A549 (cell line): ENCODE measurements around the gene LARGE1.

Experiments
- CEBPB ChIP-seq, 2 experiments: fragments of >200 bp in 1 of 2; sonication (Bioruptor Twin) in 1 of 2; formaldehyde crosslinking in 1 of 2; IDR thresholded peaks; 2 replicates each; pipeline ENCODE4 v1.6.1; 2012 to 2016
- CTCF ChIP-seq: fragments of >200 bp; sonication (Bioruptor Twin); formaldehyde crosslinking; IDR thresholded peaks from 3 replicates; pipeline ENCODE4 v1.5.1; 2016
- HDAC2 ChIP-seq: fragments of 200-600 bp; sonication (generic); IDR thresholded peaks from 2 replicates; pipeline ENCODE4 v1.6.1; 2016
- MAFK ChIP-seq: fragments of 450-650 bp; IDR thresholded peaks from 2 replicates; pipeline ENCODE4 v1.6.1; 2014; ENCODE audit not compliant: partially characterized antibody
- MAX ChIP-seq: IDR thresholded peaks from 2 replicates; pipeline ENCODE4 v1.6.1; 2012
- PBX3 ChIP-seq: IDR thresholded peaks from 2 replicates; pipeline ENCODE4 v1.6.1; 2012
- POLR2A ChIP-seq: IDR thresholded peaks from 2 replicates; pipeline ENCODE4 v1.6.1; 2012; ENCODE audit warnings: mild to moderate bottlenecking, low read length
- RFX5 ChIP-seq: fragments of 450-650 bp; IDR thresholded peaks from 2 replicates; pipeline ENCODE4 v1.7.1; 2014; ENCODE audit warnings: antibody characterized with exemption, mild to moderate bottlenecking, moderate library complexity
- SMC3 ChIP-seq: fragments of >200 bp; sonication (Bioruptor Twin); formaldehyde crosslinking; IDR thresholded peaks from 3 replicates; pipeline ENCODE4 v1.6.1; 2018; ENCODE audit warnings: inconsistent platforms
- ZNF302 ChIP-seq: fragments of 250-450 bp; sonication (Bioruptor Pico); IDR thresholded peaks from 2 replicates; pipeline ENCODE4 v1.9.0; 2021; ENCODE audit warnings: inconsistent platforms, mild to moderate bottlenecking, moderate library complexity

GRCh38 chr22:33684087-33684486 lies 236.2 kb downstream of the LARGE1 start:
- TF ChIP-seq MAX (no peak), CTCF (no peak), PBX3 (no peak), CEBPB (IDR thresholded peaks at IDR 0.05) (no peak), ZNF302 (CRISPR knock-in tag) (no peak), SMC3 (no peak), POLR2A (no peak), HDAC2 (no peak), RFX5 (no peak), MAFK (no peak)
